A673 (cell line): Measurements from ENCODE around the gene EPN2. TPM values are rescaled to one million over a fixed set of nuclear protein-coding genes. Genes with fewer than 3 reads are reported as not detected.

ENCODE experiments used
- BruUV-seq: library from RNA; stranded (reverse); fragments of 400-500 nt; replicated peaks from 2 replicates; lab custom pipeline; 2021; lab: Mats Ljungman, UMichigan
- CTCF ChIA-PET: fragments of 300-600 bp; sonication (Branson Sonifier 250); formaldehyde crosslinking; loops from one replicate; lab custom pipeline; 2022; ENCODE audit warnings: antibody characterized with exemption; lab: Charles Lee
- POLR2A ChIA-PET: fragments of 300-600 bp; sonication (Branson Sonifier 250); formaldehyde crosslinking; loops from one replicate; lab custom pipeline; 2022; ENCODE audit warnings: antibody characterized with exemption; ENCODE audit not compliant: low non-redundant PET; lab: Charles Lee
- DNase-seq: peaks from one replicate; pipeline ENCODE4 v3.0.0-alpha.2; 2015; ENCODE audit warnings: low spot score
- H3K27ac ChIP-seq: fragments of 200-600 bp; sonication (generic); 2 replicates; pipeline ENCODE4 v1.5.1; 2016; ENCODE audit warnings: mixed run types, low read depth, mild to moderate bottlenecking, mixed read lengths, antibody characterized with exemption, low read length; ENCODE audit not compliant: poor library complexity, severe bottlenecking
- H3K27me3 ChIP-seq: fragments of 200-600 bp; sonication (generic); replicated peaks from 2 replicates; pipeline ENCODE4 v1.6.1; 2017; ENCODE audit warnings: mixed run types, low read depth, mild to moderate bottlenecking, mixed read lengths, antibody characterized with exemption, low read length; ENCODE audit not compliant: insufficient read depth, poor library complexity
- H3K36me3 ChIP-seq: fragments of 200-600 bp; sonication (generic); 2 replicates; pipeline ENCODE4 v1.6.1; 2016; ENCODE audit warnings: mixed run types, mild to moderate bottlenecking, mixed read lengths, antibody characterized with exemption, low read length; ENCODE audit not compliant: insufficient read depth, poor library complexity, severe bottlenecking
- H3K4me1 ChIP-seq: fragments of 200-600 bp; sonication (generic); 2 replicates; pipeline ENCODE4 v1.6.1; 2017; ENCODE audit warnings: mixed run types, mild to moderate bottlenecking, mixed read lengths, antibody characterized with exemption, low read length; ENCODE audit not compliant: insufficient read depth, poor library complexity, severe bottlenecking
- H3K4me3 ChIP-seq: fragments of 200-600 bp; sonication (generic); 2 replicates; pipeline ENCODE4 v1.5.1; 2016; ENCODE audit warnings: low read depth, mixed run types, mild to moderate bottlenecking, mixed read lengths, low read length; ENCODE audit not compliant: poor library complexity, severe bottlenecking
- H3K9me3 ChIP-seq: fragments of 200-600 bp; sonication (generic); 2 replicates; pipeline ENCODE4 v1.6.1; 2016; ENCODE audit warnings: mixed run types, low read depth, mild to moderate bottlenecking, mixed read lengths, antibody characterized with exemption, low read length; ENCODE audit not compliant: poor library complexity, severe bottlenecking
- EZH2 ChIP-seq: fragments of 200-600 bp; sonication (generic); IDR thresholded peaks from 2 replicates; pipeline ENCODE4 v1.6.1; 2017; ENCODE audit warnings: borderline replicate concordance, low read depth, mild to moderate bottlenecking, mixed read lengths, antibody characterized with exemption, low read length; ENCODE audit not compliant: poor library complexity, severe bottlenecking
- intact Hi-C: fragments of 100-400 bp; cut with micrococcal nuclease; formaldehyde crosslinking; loops from one replicate; pipeline ENCODE4 v1.10.0; 2022; ENCODE audit not compliant: unreplicated experiment
- total RNA-seq: library from RNA; stranded (reverse); gene quantifications from 2 replicates; pipeline ENCODE4 v1.2.3, GENCODE V29; 2021
- TF ChIP-seq, protein P1 (sequence below): fragments of 300-800, 200-600 bp; sonication (generic); conservative IDR thresholded peaks from 2 replicates; pipeline ENCODE4 v1.5.1; 2017; ENCODE audit warnings: low read depth, mild to moderate bottlenecking, antibody characterized with exemption, low read length, moderate library complexity, mixed read lengths

Gene EPN2
- total RNA-seq, 1 experiment from 2014 or later = 52.0 TPM

DNA sequence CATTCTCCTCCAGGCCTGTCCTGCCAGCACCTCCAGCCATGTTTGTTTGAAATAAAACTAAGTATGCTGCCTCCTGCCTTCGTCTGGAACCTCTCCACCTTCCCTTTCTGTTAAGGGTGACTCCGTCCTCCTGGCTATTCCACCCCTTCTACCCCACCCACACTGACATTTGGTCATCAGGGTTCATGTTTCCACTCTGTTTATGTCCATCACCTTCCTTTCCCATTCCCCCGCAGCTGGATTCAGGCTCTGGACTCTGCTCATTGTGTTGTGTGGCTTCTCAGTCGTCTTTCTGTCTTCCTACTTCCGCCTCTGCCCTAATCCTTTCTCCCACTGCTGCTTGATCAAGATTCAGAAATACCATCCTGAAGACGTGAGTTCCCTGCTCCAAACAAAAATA, 28.6 kb downstream of the EPN2 start:
- ChIA-PET POLR2A (no interaction called here), CTCF (no interaction called here)
- Histone ChIP-seq H3K27ac (no peak overlapping the region), H3K4me3 (no peak overlapping the region), H3K9me3 (no peaks in the 10 kb centered on the region), H3K4me1 (peaks cover 24% of the 10 kb centered on the region), H3K27me3 (no peaks in the 10 kb centered on the region), H3K36me3 (no peaks in the 10 kb centered on the region)
- DNase-seq = no peak
- no TSS peak for BruUV-seq
- TF ChIP-seq, protein P1, sequence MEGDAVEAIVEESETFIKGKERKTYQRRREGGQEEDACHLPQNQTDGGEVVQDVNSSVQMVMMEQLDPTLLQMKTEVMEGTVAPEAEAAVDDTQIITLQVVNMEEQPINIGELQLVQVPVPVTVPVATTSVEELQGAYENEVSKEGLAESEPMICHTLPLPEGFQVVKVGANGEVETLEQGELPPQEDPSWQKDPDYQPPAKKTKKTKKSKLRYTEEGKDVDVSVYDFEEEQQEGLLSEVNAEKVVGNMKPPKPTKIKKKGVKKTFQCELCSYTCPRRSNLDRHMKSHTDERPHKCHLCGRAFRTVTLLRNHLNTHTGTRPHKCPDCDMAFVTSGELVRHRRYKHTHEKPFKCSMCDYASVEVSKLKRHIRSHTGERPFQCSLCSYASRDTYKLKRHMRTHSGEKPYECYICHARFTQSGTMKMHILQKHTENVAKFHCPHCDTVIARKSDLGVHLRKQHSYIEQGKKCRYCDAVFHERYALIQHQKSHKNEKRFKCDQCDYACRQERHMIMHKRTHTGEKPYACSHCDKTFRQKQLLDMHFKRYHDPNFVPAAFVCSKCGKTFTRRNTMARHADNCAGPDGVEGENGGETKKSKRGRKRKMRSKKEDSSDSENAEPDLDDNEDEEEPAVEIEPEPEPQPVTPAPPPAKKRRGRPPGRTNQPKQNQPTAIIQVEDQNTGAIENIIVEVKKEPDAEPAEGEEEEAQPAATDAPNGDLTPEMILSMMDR = no peak
- no peak for TF ChIP-seq EZH2
- intact Hi-C loops = no loop called here

DNA sequence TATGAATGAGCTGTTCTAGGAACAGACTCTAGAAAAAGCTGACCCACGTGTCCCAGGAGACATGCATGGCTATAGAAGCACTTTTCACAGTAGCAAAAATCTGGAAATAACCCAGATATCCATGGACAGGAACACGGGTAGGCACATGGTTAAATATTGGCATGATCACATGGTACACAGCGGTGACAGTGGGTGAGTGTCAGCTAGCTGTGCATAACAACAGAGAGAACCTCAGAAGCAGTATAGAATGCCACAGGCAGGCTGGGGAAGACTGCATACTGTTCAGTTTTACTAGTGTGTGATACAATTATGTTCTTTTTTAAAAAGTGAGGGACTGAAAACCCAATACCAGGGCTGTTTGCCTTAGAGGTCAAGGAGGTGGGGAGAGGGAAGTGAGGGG, 31.4 kb downstream of the EPN2 start:
- Histone ChIP-seq H3K27me3 (no peaks in the 10 kb centered on the region), H3K36me3 (no peaks in the 10 kb centered on the region), H3K9me3 (no peaks in the 10 kb centered on the region), H3K27ac (no peak overlapping the region), H3K4me3 (no peak overlapping the region), H3K4me1 (peaks cover 10% of the 10 kb centered on the region)
- no peak for TF ChIP-seq EZH2
- TF ChIP-seq, protein P1 = no peak
- DNase-seq = no peak
- intact Hi-C loops = no loop called here
- ChIA-PET CTCF (no interaction called here), POLR2A (no interaction called here)
- BruUV-seq = no TSS peak

DNA sequence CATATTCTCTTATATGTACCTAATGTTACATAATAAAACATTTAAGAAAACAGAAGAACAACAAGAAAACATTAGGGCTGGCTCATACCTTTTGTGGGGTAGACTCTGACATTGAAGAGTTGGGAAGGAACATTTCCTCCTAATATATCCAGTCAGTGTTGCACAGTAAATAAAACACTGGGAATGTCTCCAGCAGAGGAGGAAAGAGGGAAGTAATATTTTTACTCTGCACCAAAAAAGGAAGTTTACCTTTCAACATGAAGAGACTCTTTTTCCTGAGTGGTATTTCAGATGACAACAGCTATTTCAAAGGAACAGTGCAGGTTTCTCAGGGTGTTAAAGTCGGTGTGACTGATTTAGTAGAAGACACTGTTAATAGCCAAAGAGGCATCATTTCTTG, 31.9 kb downstream of the EPN2 start:
- no peaks in the 10 kb centered on the region for H3K36me3 ChIP-seq
- no peak for TF ChIP-seq EZH2
- TF ChIP-seq, protein P1 = no peak
- H3K9me3 ChIP-seq = no peaks in the 10 kb centered on the region
- intact Hi-C loops = no loop called here
- H3K4me1 ChIP-seq = peaks cover 5% of the 10 kb centered on the region
- no peaks in the 10 kb centered on the region for H3K27me3 ChIP-seq
- no TSS peak for BruUV-seq
- ChIA-PET CTCF (no interaction called here), POLR2A (no interaction called here)
- DNase-seq = no peak
- H3K27ac ChIP-seq = no peak overlapping the region
- no peak overlapping the region for H3K4me3 ChIP-seq
